Caco-2 (cell line): ENCODE data around the gene CLNK. TPM values are rescaled to one million over a fixed set of nuclear protein-coding genes. Genes with fewer than 3 reads are reported as not detected.

Experiments
- BruUV-seq: library from RNA; stranded (reverse); fragments of 400-500 nt; replicated peaks from 2 replicates; lab custom pipeline; 2021; lab: Mats Ljungman, UMichigan
- CTCF ChIA-PET: fragments of 300-600 bp; sonication (Branson Sonifier 250); formaldehyde crosslinking; loops from one replicate; lab custom pipeline; 2022; ENCODE audit warnings: antibody characterized with exemption; lab: Charles Lee
- POLR2A ChIA-PET: fragments of 300-600 bp; sonication (Branson Sonifier 250); formaldehyde crosslinking; loops from one replicate; lab custom pipeline; 2022; ENCODE audit warnings: antibody characterized with exemption; lab: Charles Lee
- DNase-seq, 2 experiments: peaks; one replicate each; pipeline versions ENCODE4 v3.0.0 to v3.0.0-alpha.2; 2020 to 2022
- H3K27me3 ChIP-seq: replicated peaks from 2 replicates; pipeline ENCODE4 v1.6.0; 2011; ENCODE audit warnings: low read length; ENCODE audit not compliant: control insufficient read depth, insufficient read depth
- H3K36me3 ChIP-seq: 2 replicates; pipeline ENCODE4 v1.5.1; 2011; ENCODE audit warnings: low read length; ENCODE audit not compliant: control insufficient read depth, insufficient read depth
- H3K4me1 ChIP-seq: fragments of 250-450 bp; sonication (Bioruptor Pico); 2 replicates; pipeline ENCODE4 v1.5.1; 2020; ENCODE audit warnings: mild to moderate bottlenecking
- H3K4me3 ChIP-seq: 2 replicates; pipeline ENCODE4 v1.5.1; 2011; ENCODE audit warnings: low read depth, mild to moderate bottlenecking, control low read depth, low read length
- H3K9me3 ChIP-seq: fragments of 250-450 bp; sonication (Bioruptor Pico); 2 replicates; pipeline ENCODE4 v1.5.1; 2020; ENCODE audit warnings: mild to moderate bottlenecking, moderate library complexity
- H3K27ac Mint-ChIP-seq: one replicate; pipeline ENCODE4 v1.8.0; 2022; ENCODE audit warnings: mixed read lengths; ENCODE audit not compliant: unreplicated experiment
- H3K27me3 Mint-ChIP-seq: one replicate; pipeline ENCODE4 v1.8.0; 2022; ENCODE audit warnings: mixed read lengths; ENCODE audit not compliant: insufficient read depth, unreplicated experiment
- H3K36me3 Mint-ChIP-seq: one replicate; pipeline ENCODE4 v1.8.0; 2022; ENCODE audit warnings: mild to moderate bottlenecking, mixed read lengths; ENCODE audit not compliant: insufficient read depth, unreplicated experiment
- H3K4me1 Mint-ChIP-seq: one replicate; pipeline ENCODE4 v1.8.0; 2022; ENCODE audit warnings: low read depth, mixed read lengths; ENCODE audit not compliant: unreplicated experiment
- H3K4me3 Mint-ChIP-seq: one replicate; pipeline ENCODE4 v1.8.0; 2022; ENCODE audit warnings: mild to moderate bottlenecking, moderate library complexity, mixed read lengths; ENCODE audit not compliant: unreplicated experiment
- H3K9me3 Mint-ChIP-seq: one replicate; pipeline ENCODE4 v1.8.0; 2022; ENCODE audit warnings: mixed read lengths; ENCODE audit not compliant: unreplicated experiment
- intact Hi-C: fragments of 100-400 bp; cut with micrococcal nuclease; formaldehyde crosslinking; loops from one replicate; pipeline ENCODE4 v1.10.0; 2022; ENCODE audit not compliant: unreplicated experiment
- total RNA-seq: library from RNA; stranded (reverse); gene quantifications from 2 replicates; pipeline ENCODE4 v1.2.3, GENCODE V29; 2022
- TF ChIP-seq, protein P1 (sequence below), 2 experiments: fragments of 200-600 bp in 1 of 2; IDR thresholded peaks; 1 replicate in 1 of 2; 2 replicates in 1 of 2; pipeline versions ENCODE4 v1.5.1 to v1.8.0; 2011 to 2022; ENCODE audit warnings: antibody characterized with exemption in 1 of 2, control low read depth in 1 of 2, inconsistent platforms in 1 of 2, low read depth in 1 of 2, low read length in 1 of 2, mild to moderate bottlenecking in 1 of 2, moderate library complexity in 1 of 2; ENCODE audit not compliant: insufficient read depth in 1 of 2, severe bottlenecking in 1 of 2, unreplicated experiment in 1 of 2

The CLNK gene
- total RNA-seq, 1 experiment from 2014 or later, result not detected

DNA sequence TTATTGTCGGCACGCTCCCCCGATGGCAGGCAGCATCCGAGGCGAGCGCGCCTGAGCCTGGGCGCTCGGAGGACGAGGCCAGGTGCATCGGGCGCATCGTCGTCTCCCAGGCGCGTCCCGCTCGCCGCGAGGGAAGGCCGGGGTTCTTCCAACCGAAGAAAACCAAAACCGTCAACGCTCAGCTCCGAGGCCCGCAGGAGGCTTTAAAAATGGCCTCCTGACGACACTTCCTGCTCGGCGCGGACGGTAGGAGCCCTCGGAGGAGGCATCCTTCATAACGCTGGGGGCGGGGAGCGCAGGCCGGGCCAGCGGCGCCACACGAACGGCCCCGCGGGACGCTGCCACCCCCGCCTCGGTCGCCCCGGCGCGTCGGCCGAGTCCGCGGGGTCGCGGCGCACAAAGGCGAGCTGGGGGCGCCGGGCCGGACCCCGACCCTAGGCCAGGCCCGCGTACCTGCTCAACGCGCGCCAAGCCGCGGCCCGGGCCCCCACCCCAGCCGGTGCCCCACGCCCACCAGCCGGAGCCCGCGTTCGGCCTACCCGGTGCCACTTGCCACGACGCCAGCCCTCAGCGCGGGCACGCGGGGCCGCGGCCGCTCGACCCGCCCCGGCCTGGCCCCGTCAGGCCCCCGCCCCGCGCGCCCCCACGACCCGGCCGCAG, 227.8 kb downstream of the CLNK start:
- CTCF ChIA-PET, result no interaction called here
- no peaks in the 10 kb centered on the region for H3K4me1 Mint-ChIP-seq
- no peaks in the 10 kb centered on the region for H3K9me3 ChIP-seq
- H3K27me3 ChIP-seq, result no peaks in the 10 kb centered on the region
- H3K27me3 Mint-ChIP-seq, result no peaks in the 10 kb centered on the region
- H3K9me3 Mint-ChIP-seq, result peaks cover 13% of the 10 kb centered on the region
- BruUV-seq, result no TSS peak
- H3K36me3 ChIP-seq, result no peaks in the 10 kb centered on the region
- TF ChIP-seq, protein P1, sequence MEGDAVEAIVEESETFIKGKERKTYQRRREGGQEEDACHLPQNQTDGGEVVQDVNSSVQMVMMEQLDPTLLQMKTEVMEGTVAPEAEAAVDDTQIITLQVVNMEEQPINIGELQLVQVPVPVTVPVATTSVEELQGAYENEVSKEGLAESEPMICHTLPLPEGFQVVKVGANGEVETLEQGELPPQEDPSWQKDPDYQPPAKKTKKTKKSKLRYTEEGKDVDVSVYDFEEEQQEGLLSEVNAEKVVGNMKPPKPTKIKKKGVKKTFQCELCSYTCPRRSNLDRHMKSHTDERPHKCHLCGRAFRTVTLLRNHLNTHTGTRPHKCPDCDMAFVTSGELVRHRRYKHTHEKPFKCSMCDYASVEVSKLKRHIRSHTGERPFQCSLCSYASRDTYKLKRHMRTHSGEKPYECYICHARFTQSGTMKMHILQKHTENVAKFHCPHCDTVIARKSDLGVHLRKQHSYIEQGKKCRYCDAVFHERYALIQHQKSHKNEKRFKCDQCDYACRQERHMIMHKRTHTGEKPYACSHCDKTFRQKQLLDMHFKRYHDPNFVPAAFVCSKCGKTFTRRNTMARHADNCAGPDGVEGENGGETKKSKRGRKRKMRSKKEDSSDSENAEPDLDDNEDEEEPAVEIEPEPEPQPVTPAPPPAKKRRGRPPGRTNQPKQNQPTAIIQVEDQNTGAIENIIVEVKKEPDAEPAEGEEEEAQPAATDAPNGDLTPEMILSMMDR (IDR thresholded peaks at IDR 0.05; ENCODE audit: insufficient read depth in 1 of 2, low read depth in 1 of 2, low read length in 1 of 2, severe bottlenecking in 1 of 2, unreplicated experiment in 1 of 2), result no peak
- no peaks in the 10 kb centered on the region for H3K4me1 ChIP-seq
- POLR2A ChIA-PET, result no interaction called here
- intact Hi-C loops, result no loop called here
- no peak overlapping the region for H3K4me3 Mint-ChIP-seq
- no peak overlapping the region for H3K4me3 ChIP-seq
- no peak for DNase-seq
- H3K27ac Mint-ChIP-seq, result no peak overlapping the region
- H3K36me3 Mint-ChIP-seq, result no peaks in the 10 kb centered on the region

DNA sequence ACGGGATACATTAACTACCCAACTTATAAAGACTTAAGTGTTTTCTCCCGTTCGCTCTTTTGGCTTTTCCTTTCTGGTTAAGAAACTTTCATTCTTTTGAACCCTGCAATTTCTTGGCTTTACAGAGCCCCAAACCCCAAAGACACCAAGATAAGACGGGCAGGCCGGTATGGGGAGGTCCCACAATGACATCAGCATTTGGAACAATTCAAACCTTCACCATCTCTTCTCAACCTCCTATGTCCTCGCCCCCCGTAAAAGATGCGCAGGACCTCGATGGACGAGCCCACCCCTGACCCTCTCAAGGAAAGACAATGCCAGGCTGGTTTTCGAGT, 228.3 kb downstream of the CLNK start:
- intact Hi-C loops, result no loop called here
- TF ChIP-seq, protein P1 (IDR thresholded peaks at IDR 0.05; ENCODE audit: insufficient read depth in 1 of 2, low read depth in 1 of 2, low read length in 1 of 2, severe bottlenecking in 1 of 2, unreplicated experiment in 1 of 2), result no peak
- Mint-ChIP-seq H3K4me1 (no peaks in the 10 kb centered on the region), H3K27me3 (no peaks in the 10 kb centered on the region), H3K9me3 (peaks cover 13% of the 10 kb centered on the region), H3K27ac (no peak overlapping the region), H3K4me3 (no peak overlapping the region), H3K36me3 (no peaks in the 10 kb centered on the region)
- Histone ChIP-seq H3K36me3 (no peaks in the 10 kb centered on the region), H3K4me1 (no peaks in the 10 kb centered on the region), H3K27me3 (no peaks in the 10 kb centered on the region), H3K4me3 (no peak overlapping the region), H3K9me3 (no peaks in the 10 kb centered on the region)
- POLR2A ChIA-PET, result no interaction called here
- CTCF ChIA-PET, result no interaction called here
- DNase-seq, result no peak
- BruUV-seq, result no TSS peak

DNA sequence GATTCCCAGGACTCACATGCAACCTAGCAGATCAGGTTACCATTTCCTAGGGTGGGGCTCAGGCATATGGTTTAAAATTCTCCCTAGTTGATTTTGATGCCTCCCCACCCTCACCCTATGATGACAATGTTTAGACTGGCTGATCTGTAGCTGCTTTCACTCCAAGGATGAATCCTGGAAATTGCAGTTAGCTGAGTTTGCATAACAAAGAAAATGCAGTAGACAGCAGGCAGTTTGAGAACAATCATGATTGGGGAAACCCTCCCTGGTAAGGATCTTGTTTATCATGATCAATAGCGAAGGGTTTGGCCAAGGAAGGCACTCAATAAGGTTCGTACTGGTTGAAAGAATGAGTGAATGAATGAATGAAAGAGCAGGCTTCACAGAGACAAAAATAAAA, 229.4 kb downstream of the CLNK start:
- no peak overlapping the region for H3K27ac Mint-ChIP-seq
- H3K4me3 ChIP-seq, result no peak overlapping the region
- H3K27me3 Mint-ChIP-seq, result no peaks in the 10 kb centered on the region

More for the DNA sequence above, 229.4 kb downstream of the CLNK start:
- no peak for DNase-seq
- TF ChIP-seq, protein P1 (IDR thresholded peaks at IDR 0.05; ENCODE audit: insufficient read depth in 1 of 2, low read depth in 1 of 2, low read length in 1 of 2, severe bottlenecking in 1 of 2, unreplicated experiment in 1 of 2), result no peak
- H3K4me3 Mint-ChIP-seq, result no peak overlapping the region
- POLR2A ChIA-PET, result no interaction called here
- no peaks in the 10 kb centered on the region for H3K4me1 Mint-ChIP-seq
- intact Hi-C loops, result no loop called here
- H3K36me3 Mint-ChIP-seq, result no peaks in the 10 kb centered on the region
- H3K4me1 ChIP-seq, result no peaks in the 10 kb centered on the region
- BruUV-seq, result no TSS peak
- no peaks in the 10 kb centered on the region for H3K36me3 ChIP-seq
- no peaks in the 10 kb centered on the region for H3K9me3 ChIP-seq
- H3K9me3 Mint-ChIP-seq, result peaks cover 10% of the 10 kb centered on the region
- H3K27me3 ChIP-seq, result no peaks in the 10 kb centered on the region
- CTCF ChIA-PET, result no interaction called here
